DOHH2 (cell line): ENCODE data around the gene ZNF483.
"Not testable (repeated sequence)": the region's sequence is repeated elsewhere in the genome, so short reads cannot be mapped to it uniquely, and the experiment has no call there.

ENCODE experiments used
- H3F3A ChIP-seq: fragments of 200-600 bp; sonication (generic), shearing (Covaris generic); 2 replicates; pipeline ENCODE4 v1.6.0; 2016; ENCODE audit warnings: antibody characterized with exemption, mild to moderate bottlenecking; ENCODE audit not compliant: control insufficient read depth, insufficient read depth
- H3K27ac ChIP-seq: fragments of 200-600 bp; sonication (generic); 2 replicates; pipeline ENCODE4 v1.5.1; 2014; ENCODE audit warnings: low read depth, mild to moderate bottlenecking, low read length, moderate library complexity
- H3K27me3 ChIP-seq: fragments of 200-600 bp; sonication (generic); 2 replicates; pipeline ENCODE4 v1.6.1; 2014; ENCODE audit warnings: mild to moderate bottlenecking, low read length, mixed read lengths; ENCODE audit not compliant: control insufficient read depth
- H3K36me3 ChIP-seq: fragments of 200-600 bp; sonication (generic); 2 replicates; pipeline ENCODE4 v1.6.1; 2014; ENCODE audit warnings: mild to moderate bottlenecking, low read length, moderate library complexity, mixed read lengths; ENCODE audit not compliant: control insufficient read depth
- H3K4me1 ChIP-seq: fragments of 200-600 bp; sonication (generic); 2 replicates; pipeline ENCODE4 v1.6.1; 2014; ENCODE audit warnings: mild to moderate bottlenecking, low read length, mixed read lengths; ENCODE audit not compliant: control insufficient read depth
- H3K4me2 ChIP-seq: fragments of 200-600 bp; sonication (generic); 2 replicates; pipeline ENCODE4 v1.6.0; 2014; ENCODE audit warnings: mild to moderate bottlenecking, low read length, moderate library complexity
- H3K4me3 ChIP-seq: fragments of 200-600 bp; sonication (generic); 2 replicates; pipeline ENCODE4 v1.5.1; 2014; ENCODE audit warnings: mild to moderate bottlenecking, low read length, mixed read lengths
- H3K79me2 ChIP-seq: fragments of 200-600 bp; sonication (generic); 2 replicates; pipeline ENCODE4 v1.6.1; 2014; ENCODE audit warnings: mild to moderate bottlenecking, low read length, mixed read lengths; ENCODE audit not compliant: control insufficient read depth
- H3K9me2 ChIP-seq: fragments of 200-600 bp; sonication (generic); replicated peaks from 2 replicates; pipeline ENCODE4 v1.6.1; 2014; ENCODE audit warnings: mild to moderate bottlenecking, low read length, mixed read lengths; ENCODE audit not compliant: control insufficient read depth
- H3K9me3 ChIP-seq: fragments of 200-600 bp; sonication (generic); 2 replicates; pipeline ENCODE4 v1.6.1; 2014; ENCODE audit warnings: antibody characterized with exemption, low read length, mixed read lengths; ENCODE audit not compliant: control insufficient read depth, insufficient read depth
- H4K20me1 ChIP-seq: fragments of 200-600 bp; sonication (generic); 2 replicates; pipeline ENCODE4 v1.6.0; 2014; ENCODE audit warnings: low read depth, mild to moderate bottlenecking, antibody characterized with exemption, low read length, moderate library complexity; ENCODE audit not compliant: control insufficient read depth, insufficient read depth
- CTCF ChIP-seq: fragments of 200-600 bp; sonication (generic); IDR thresholded peaks from one replicate; pipeline ENCODE4 v1.5.1; 2014; ENCODE audit warnings: antibody characterized with exemption, mild to moderate bottlenecking, low read depth, low read length; ENCODE audit not compliant: poor library complexity, severe bottlenecking
- EZH2phosphoT487 ChIP-seq: fragments of 200-600 bp; sonication (generic); IDR thresholded peaks from 2 replicates; pipeline ENCODE4 v1.6.1; 2017; ENCODE audit warnings: borderline replicate concordance, mild to moderate bottlenecking, antibody characterized with exemption, low read length, moderate library complexity, mixed read lengths

ZNF483 gene

GRCh38 chr9:111566234-111566633 is 41.3 kb downstream of the ZNF483 start:
- H3K79me2 ChIP-seq, result no peaks in the 10 kb centered on the region
- H3K27ac ChIP-seq, result no peak overlapping the region
- H3K36me3 ChIP-seq, result no peaks in the 10 kb centered on the region
- no peaks in the 10 kb centered on the region for H3K4me1 ChIP-seq
- H3K9me3 ChIP-seq, result peaks cover 11% of the 10 kb centered on the region; the same call in 1 of the 2 replicates
- no peaks in the 10 kb centered on the region for H4K20me1 ChIP-seq
- H3F3A ChIP-seq, result no peaks in the 10 kb centered on the region
- H3K4me2 ChIP-seq, result no peak overlapping the region
- H3K9me2 ChIP-seq, result no peaks in the 10 kb centered on the region
- H3K27me3 ChIP-seq, result no peaks in the 10 kb centered on the region
- no peak overlapping the region for H3K4me3 ChIP-seq
- no peak for TF ChIP-seq EZH2phosphoT487
- TF ChIP-seq CTCF, result no peak

GRCh38 chr9:111568127-111568526 is 43.1 kb downstream of the ZNF483 start:
- H3K4me3 ChIP-seq, H3K27me3 ChIP-seq, H3K36me3 ChIP-seq, H3K4me2 ChIP-seq, H3K27ac ChIP-seq, H4K20me1 ChIP-seq, H3K79me2 ChIP-seq, H3F3A ChIP-seq, H3K9me2 ChIP-seq, H3K4me1 ChIP-seq: not testable (repeated sequence)
- H3K9me3 ChIP-seq, result peaks cover 11% of the 10 kb centered on the region; the same call in 1 of the 2 replicates

GRCh38 chr9:111572950-111573604 is 48.1 kb downstream of the ZNF483 start:
- no peak overlapping the region for H3K27ac ChIP-seq
- no peak for TF ChIP-seq EZH2phosphoT487
- no peak for TF ChIP-seq CTCF
- peaks cover 8% of the 10 kb centered on the region; the same call in 1 of the 2 replicates for H3K9me3 ChIP-seq
- H3K79me2 ChIP-seq, result no peaks in the 10 kb centered on the region
- no peaks in the 10 kb centered on the region for H3K27me3 ChIP-seq
- H3K9me2 ChIP-seq, result no peaks in the 10 kb centered on the region
- H3K36me3 ChIP-seq, result no peaks in the 10 kb centered on the region
- no peaks in the 10 kb centered on the region for H3F3A ChIP-seq
- H3K4me2 ChIP-seq, result no peak overlapping the region
- no peaks in the 10 kb centered on the region for H4K20me1 ChIP-seq
- H3K4me1 ChIP-seq, result no peaks in the 10 kb centered on the region
- H3K4me3 ChIP-seq, result no peak overlapping the region

GRCh38 chr9:111582888-111583287 is 57.9 kb downstream of the ZNF483 start:
- Histone ChIP-seq H4K20me1 (no peaks in the 10 kb centered on the region), H3K27ac (no peak overlapping the region), H3K9me2 (no peaks in the 10 kb centered on the region), H3F3A (no peaks in the 10 kb centered on the region), H3K27me3 (0 out of 2 replicates have a peak, but pooled peaks cover 2% of the 10 kb centered on the region), H3K4me2 (no peak overlapping the region), H3K4me3 (no peak overlapping the region), H3K9me3 (no peaks in the 10 kb centered on the region), H3K4me1 (no peaks in the 10 kb centered on the region), H3K36me3 (no peaks in the 10 kb centered on the region), H3K79me2 (no peaks in the 10 kb centered on the region)
- TF ChIP-seq EZH2phosphoT487 (no peak), CTCF (no peak)
